WTC11 (cell line): ENCODE measurements around the gene MSX2. TPM values are rescaled to one million over a fixed set of nuclear protein-coding genes. Genes with fewer than 3 reads are reported as not detected.

ENCODE experiments used
- ATAC-seq: fragments of 200-7000 bp; cut with Tn5 transposase; 2 replicates; pipeline ENCODE4 v1.10.0; 2021; ENCODE audit warnings: mild to moderate bottlenecking, moderate library complexity
- CTCF ChIA-PET: fragments of 300-600 bp; sonication (Branson Sonifier 250); formaldehyde crosslinking; loops from one replicate; lab custom pipeline; 2021; ENCODE audit warnings: antibody characterized with exemption; lab: Charles Lee
- POLR2A ChIA-PET: fragments of 350-600 bp; sonication (Branson Sonifier 250); formaldehyde crosslinking; loops from one replicate; lab custom pipeline; 2021; ENCODE audit warnings: antibody characterized with exemption; lab: Charles Lee
- DNase-seq: peaks from one replicate; pipeline ENCODE4 v3.0.0; 2021; ENCODE audit warnings: low spot score
- H3K27ac Mint-ChIP-seq: 2 replicates; pipeline ENCODE4 v1.8.0; 2021; ENCODE audit warnings: mixed read lengths
- H3K27me3 Mint-ChIP-seq: 2 replicates; pipeline ENCODE4 v1.8.0; 2021; ENCODE audit warnings: low read depth, mild to moderate bottlenecking, moderate library complexity, mixed read lengths
- H3K36me3 Mint-ChIP-seq: 2 replicates; pipeline ENCODE4 v1.8.0; 2021; ENCODE audit warnings: mixed read lengths
- H3K4me1 Mint-ChIP-seq: 2 replicates; pipeline ENCODE4 v1.8.0; 2022; ENCODE audit warnings: mixed read lengths
- H3K4me3 Mint-ChIP-seq: 2 replicates; pipeline ENCODE4 v1.8.0; 2021; ENCODE audit warnings: mild to moderate bottlenecking, moderate library complexity, mixed read lengths
- H3K9me3 Mint-ChIP-seq: 2 replicates; pipeline ENCODE4 v1.8.0; 2021; ENCODE audit warnings: mixed read lengths
- CREM ChIP-seq: sonication (generic); formaldehyde crosslinking; IDR thresholded peaks from 2 replicates; pipeline ENCODE4 v1.8.1; 2022; ENCODE audit warnings: mild to moderate bottlenecking, missing genetic modification reagents, moderate library complexity
- GABPB1 ChIP-seq: sonication (generic); formaldehyde crosslinking; IDR thresholded peaks from 2 replicates; pipeline ENCODE4 v1.8.1; 2023; ENCODE audit warnings: mild to moderate bottlenecking, missing genetic modification reagents
- GRHL2 ChIP-seq: fragments of 250-450 bp; sonication (Bioruptor Pico); IDR thresholded peaks from 2 replicates; pipeline ENCODE4 v1.8.0; 2022; ENCODE audit warnings: mild to moderate bottlenecking, moderate library complexity; ENCODE audit not compliant: insufficient replicate concordance, severe bottlenecking
- GTF2I ChIP-seq: fragments of 250-450 bp; sonication (Bioruptor Pico); conservative IDR thresholded peaks from 2 replicates; pipeline ENCODE4 v1.4.0; 2021; ENCODE audit warnings: mild to moderate bottlenecking
- SP1 ChIP-seq: sonication (generic); formaldehyde crosslinking; conservative IDR thresholded peaks from 2 replicates; pipeline ENCODE4 v1.8.1; 2022; ENCODE audit warnings: missing genetic modification reagents
- TEAD1 ChIP-seq: sonication (generic); formaldehyde crosslinking; IDR thresholded peaks from 2 replicates; pipeline ENCODE4 v1.8.0; 2022; ENCODE audit warnings: mild to moderate bottlenecking, missing genetic modification reagents
- total RNA-seq: library from RNA; stranded (reverse); gene quantifications from 3 replicates; pipeline ENCODE4 v1.2.3, GENCODE V29; 2021
- TF ChIP-seq, protein P1 (sequence below): sonication (generic); formaldehyde crosslinking; conservative IDR thresholded peaks from 2 replicates; pipeline ENCODE4 v1.8.1; 2023; ENCODE audit warnings: mild to moderate bottlenecking, low read depth, missing genetic modification reagents, moderate library complexity
- TF ChIP-seq, protein P2 (sequence below): fragments of 250-450 bp; sonication (Bioruptor Pico); IDR thresholded peaks from 2 replicates; pipeline ENCODE4 v1.9.0; 2021; ENCODE audit warnings: moderate library complexity, mild to moderate bottlenecking, inconsistent platforms, borderline replicate concordance
- TF ChIP-seq, protein P3 (sequence below): sonication (generic); formaldehyde crosslinking; IDR thresholded peaks from 2 replicates; pipeline ENCODE4 v1.8.0; 2023; ENCODE audit warnings: missing genetic modification reagents
- TF ChIP-seq, protein P4 (sequence below): sonication (generic); formaldehyde crosslinking; IDR thresholded peaks from 2 replicates; pipeline ENCODE4 v1.8.1; 2023; ENCODE audit warnings: mild to moderate bottlenecking, missing genetic modification reagents, moderate library complexity
- TF ChIP-seq, protein P5 (sequence below): sonication (generic); formaldehyde crosslinking; IDR thresholded peaks from 2 replicates; pipeline ENCODE4 v1.8.1; 2022; ENCODE audit warnings: low read depth, mild to moderate bottlenecking, moderate library complexity, missing genetic modification reagents, borderline replicate concordance
- TF ChIP-seq, protein P6 (sequence below): sonication (generic); formaldehyde crosslinking; IDR thresholded peaks from 2 replicates; pipeline ENCODE4 v1.8.0; 2023; ENCODE audit warnings: missing genetic modification reagents, mild to moderate bottlenecking, borderline replicate concordance
- TF ChIP-seq, protein P7 (sequence below): fragments of 250-450 bp; sonication (Bioruptor Pico); IDR thresholded peaks from 2 replicates; pipeline ENCODE4 v1.9.0; 2021; ENCODE audit warnings: mild to moderate bottlenecking
- TF ChIP-seq, protein P8 (sequence below): sonication (generic); formaldehyde crosslinking; IDR thresholded peaks from 2 replicates; pipeline ENCODE4 v1.8.1; 2023; ENCODE audit warnings: mild to moderate bottlenecking, missing genetic modification reagents

MSX2 gene
- total RNA-seq, 1 experiment from 2014 or later = 0.83 TPM

DNA sequence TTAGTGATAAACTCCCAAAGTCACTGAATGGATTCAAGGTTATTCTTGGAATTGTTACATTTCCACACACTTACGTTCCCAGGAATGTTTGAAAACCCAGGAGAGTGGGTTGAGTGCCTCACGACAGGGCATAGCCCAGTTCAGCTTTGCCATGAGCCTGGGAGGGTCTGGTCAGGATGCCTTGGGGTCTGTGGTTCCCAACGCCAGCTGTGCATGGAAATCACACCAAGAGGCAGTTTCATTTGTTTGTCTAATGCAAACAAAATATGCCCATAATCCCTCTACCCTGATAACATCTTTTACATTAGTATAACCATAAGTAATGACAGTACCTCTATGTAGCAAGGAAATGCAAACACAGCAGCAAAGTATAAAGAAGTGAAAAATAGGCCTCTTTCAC lies 25.3 kb upstream of the MSX2 start:
- peaks cover 18% of the 10 kb centered on the region for H3K27me3 Mint-ChIP-seq
- ChIA-PET POLR2A (no interaction called here), CTCF (interaction anchor here (1.0 to 1.8 kb wide), 2 partner anchors 20 to 280 kb away, joined by 3 to 6 read pairs; no protein-coding TSS in a partner anchor)
- TF ChIP-seq SP1 (CRISPR knock-in tag) = no peak
- TF ChIP-seq, protein P1, sequence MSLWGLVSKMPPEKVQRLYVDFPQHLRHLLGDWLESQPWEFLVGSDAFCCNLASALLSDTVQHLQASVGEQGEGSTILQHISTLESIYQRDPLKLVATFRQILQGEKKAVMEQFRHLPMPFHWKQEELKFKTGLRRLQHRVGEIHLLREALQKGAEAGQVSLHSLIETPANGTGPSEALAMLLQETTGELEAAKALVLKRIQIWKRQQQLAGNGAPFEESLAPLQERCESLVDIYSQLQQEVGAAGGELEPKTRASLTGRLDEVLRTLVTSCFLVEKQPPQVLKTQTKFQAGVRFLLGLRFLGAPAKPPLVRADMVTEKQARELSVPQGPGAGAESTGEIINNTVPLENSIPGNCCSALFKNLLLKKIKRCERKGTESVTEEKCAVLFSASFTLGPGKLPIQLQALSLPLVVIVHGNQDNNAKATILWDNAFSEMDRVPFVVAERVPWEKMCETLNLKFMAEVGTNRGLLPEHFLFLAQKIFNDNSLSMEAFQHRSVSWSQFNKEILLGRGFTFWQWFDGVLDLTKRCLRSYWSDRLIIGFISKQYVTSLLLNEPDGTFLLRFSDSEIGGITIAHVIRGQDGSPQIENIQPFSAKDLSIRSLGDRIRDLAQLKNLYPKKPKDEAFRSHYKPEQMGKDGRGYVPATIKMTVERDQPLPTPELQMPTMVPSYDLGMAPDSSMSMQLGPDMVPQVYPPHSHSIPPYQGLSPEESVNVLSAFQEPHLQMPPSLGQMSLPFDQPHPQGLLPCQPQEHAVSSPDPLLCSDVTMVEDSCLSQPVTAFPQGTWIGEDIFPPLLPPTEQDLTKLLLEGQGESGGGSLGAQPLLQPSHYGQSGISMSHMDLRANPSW (CRISPR knock-in tag) = no peak
- no peak for TF ChIP-seq GABPB1 (CRISPR knock-in tag)
- TF ChIP-seq GRHL2 (CRISPR knock-in tag) = no peak
- TF ChIP-seq, protein P2, sequence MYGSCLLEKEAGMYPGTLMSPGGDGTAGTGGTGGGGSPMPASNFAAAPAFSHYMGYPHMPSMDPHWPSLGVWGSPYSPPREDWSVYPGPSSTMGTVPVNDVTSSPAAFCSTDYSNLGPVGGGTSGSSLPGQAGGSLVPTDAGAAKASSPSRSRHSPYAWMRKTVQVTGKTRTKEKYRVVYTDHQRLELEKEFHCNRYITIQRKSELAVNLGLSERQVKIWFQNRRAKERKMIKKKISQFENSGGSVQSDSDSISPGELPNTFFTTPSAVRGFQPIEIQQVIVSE (CRISPR knock-in tag) = no peak
- TF ChIP-seq TEAD1 = no peak
- H3K4me3 Mint-ChIP-seq = no peak overlapping the region
- no peak for DNase-seq
- peaks cover 9% of the 10 kb centered on the region for H3K4me1 Mint-ChIP-seq
- no peaks in the 10 kb centered on the region for H3K36me3 Mint-ChIP-seq
- ATAC-seq = no peak
- no peaks in the 10 kb centered on the region for H3K9me3 Mint-ChIP-seq
- no peak overlapping the region for H3K27ac Mint-ChIP-seq

DNA sequence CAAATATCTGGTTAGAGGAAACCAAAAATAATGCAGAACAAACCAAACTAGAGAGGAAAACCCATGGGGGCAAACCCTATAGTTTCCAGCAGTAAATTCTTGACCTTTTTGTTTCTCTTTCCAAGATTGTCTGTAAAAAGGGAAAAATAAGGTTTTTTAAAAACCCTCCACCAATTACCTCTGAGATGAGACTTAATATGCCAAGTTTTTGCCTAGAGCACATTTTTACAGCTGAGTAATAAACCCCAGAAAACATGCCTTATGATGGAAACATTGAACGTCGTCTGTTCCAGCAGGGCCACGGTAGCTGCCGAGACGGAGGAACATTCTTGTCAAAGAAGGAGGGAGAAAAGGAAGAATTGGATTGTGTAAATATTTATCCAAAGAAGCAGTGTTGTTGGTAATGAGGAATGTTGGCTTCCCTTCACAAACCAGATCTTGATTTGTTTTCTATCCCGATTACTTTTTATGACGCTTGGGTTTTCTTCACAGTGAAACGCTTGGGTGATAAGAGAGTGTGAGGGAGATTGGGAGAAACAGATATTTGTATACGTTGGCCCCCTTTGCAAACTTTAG lies 17.3 kb upstream of the MSX2 start:
- POLR2A ChIA-PET = no interaction called here
- H3K27ac Mint-ChIP-seq = no peak overlapping the region
- no peak for ATAC-seq
- H3K27me3 Mint-ChIP-seq = no peaks in the 10 kb centered on the region; the same call in 1 of the 2 replicates
- TF ChIP-seq GTF2I (no peak), CREM (CRISPR knock-in tag) (no peak)
- TF ChIP-seq, protein P3, sequence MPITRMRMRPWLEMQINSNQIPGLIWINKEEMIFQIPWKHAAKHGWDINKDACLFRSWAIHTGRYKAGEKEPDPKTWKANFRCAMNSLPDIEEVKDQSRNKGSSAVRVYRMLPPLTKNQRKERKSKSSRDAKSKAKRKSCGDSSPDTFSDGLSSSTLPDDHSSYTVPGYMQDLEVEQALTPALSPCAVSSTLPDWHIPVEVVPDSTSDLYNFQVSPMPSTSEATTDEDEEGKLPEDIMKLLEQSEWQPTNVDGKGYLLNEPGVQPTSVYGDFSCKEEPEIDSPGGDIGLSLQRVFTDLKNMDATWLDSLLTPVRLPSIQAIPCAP (CRISPR knock-in tag) = no peak
- TF ChIP-seq, protein P4, sequence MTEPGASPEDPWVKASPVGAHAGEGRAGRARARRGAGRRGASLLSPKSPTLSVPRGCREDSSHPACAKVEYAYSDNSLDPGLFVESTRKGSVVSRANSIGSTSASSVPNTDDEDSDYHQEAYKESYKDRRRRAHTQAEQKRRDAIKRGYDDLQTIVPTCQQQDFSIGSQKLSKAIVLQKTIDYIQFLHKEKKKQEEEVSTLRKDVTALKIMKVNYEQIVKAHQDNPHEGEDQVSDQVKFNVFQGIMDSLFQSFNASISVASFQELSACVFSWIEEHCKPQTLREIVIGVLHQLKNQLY (CRISPR knock-in tag) = no peak
- TF ChIP-seq, protein P5, sequence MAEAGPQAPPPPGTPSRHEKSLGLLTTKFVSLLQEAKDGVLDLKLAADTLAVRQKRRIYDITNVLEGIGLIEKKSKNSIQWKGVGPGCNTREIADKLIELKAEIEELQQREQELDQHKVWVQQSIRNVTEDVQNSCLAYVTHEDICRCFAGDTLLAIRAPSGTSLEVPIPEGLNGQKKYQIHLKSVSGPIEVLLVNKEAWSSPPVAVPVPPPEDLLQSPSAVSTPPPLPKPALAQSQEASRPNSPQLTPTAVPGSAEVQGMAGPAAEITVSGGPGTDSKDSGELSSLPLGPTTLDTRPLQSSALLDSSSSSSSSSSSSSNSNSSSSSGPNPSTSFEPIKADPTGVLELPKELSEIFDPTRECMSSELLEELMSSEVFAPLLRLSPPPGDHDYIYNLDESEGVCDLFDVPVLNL (CRISPR knock-in tag) = no peak
- TF ChIP-seq, protein P6, sequence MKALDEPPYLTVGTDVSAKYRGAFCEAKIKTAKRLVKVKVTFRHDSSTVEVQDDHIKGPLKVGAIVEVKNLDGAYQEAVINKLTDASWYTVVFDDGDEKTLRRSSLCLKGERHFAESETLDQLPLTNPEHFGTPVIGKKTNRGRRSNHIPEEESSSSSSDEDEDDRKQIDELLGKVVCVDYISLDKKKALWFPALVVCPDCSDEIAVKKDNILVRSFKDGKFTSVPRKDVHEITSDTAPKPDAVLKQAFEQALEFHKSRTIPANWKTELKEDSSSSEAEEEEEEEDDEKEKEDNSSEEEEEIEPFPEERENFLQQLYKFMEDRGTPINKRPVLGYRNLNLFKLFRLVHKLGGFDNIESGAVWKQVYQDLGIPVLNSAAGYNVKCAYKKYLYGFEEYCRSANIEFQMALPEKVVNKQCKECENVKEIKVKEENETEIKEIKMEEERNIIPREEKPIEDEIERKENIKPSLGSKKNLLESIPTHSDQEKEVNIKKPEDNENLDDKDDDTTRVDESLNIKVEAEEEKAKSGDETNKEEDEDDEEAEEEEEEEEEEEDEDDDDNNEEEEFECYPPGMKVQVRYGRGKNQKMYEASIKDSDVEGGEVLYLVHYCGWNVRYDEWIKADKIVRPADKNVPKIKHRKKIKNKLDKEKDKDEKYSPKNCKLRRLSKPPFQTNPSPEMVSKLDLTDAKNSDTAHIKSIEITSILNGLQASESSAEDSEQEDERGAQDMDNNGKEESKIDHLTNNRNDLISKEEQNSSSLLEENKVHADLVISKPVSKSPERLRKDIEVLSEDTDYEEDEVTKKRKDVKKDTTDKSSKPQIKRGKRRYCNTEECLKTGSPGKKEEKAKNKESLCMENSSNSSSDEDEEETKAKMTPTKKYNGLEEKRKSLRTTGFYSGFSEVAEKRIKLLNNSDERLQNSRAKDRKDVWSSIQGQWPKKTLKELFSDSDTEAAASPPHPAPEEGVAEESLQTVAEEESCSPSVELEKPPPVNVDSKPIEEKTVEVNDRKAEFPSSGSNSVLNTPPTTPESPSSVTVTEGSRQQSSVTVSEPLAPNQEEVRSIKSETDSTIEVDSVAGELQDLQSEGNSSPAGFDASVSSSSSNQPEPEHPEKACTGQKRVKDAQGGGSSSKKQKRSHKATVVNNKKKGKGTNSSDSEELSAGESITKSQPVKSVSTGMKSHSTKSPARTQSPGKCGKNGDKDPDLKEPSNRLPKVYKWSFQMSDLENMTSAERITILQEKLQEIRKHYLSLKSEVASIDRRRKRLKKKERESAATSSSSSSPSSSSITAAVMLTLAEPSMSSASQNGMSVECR (CRISPR knock-in tag) = no peak
- TF ChIP-seq, protein P7, sequence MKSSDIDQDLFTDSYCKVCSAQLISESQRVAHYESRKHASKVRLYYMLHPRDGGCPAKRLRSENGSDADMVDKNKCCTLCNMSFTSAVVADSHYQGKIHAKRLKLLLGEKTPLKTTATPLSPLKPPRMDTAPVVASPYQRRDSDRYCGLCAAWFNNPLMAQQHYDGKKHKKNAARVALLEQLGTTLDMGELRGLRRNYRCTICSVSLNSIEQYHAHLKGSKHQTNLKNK (CRISPR knock-in tag) = no peak
- TF ChIP-seq, protein P8, sequence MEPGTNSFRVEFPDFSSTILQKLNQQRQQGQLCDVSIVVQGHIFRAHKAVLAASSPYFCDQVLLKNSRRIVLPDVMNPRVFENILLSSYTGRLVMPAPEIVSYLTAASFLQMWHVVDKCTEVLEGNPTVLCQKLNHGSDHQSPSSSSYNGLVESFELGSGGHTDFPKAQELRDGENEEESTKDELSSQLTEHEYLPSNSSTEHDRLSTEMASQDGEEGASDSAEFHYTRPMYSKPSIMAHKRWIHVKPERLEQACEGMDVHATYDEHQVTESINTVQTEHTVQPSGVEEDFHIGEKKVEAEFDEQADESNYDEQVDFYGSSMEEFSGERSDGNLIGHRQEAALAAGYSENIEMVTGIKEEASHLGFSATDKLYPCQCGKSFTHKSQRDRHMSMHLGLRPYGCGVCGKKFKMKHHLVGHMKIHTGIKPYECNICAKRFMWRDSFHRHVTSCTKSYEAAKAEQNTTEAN (CRISPR knock-in tag) = no peak
- TF ChIP-seq, all 79 proteins: peak for 0
- no peaks in the 10 kb centered on the region for H3K36me3 Mint-ChIP-seq
- CTCF ChIA-PET = no interaction called here
- no peak for DNase-seq
- no peak overlapping the region for H3K4me3 Mint-ChIP-seq
- no peaks in the 10 kb centered on the region for H3K9me3 Mint-ChIP-seq
- no peaks in the 10 kb centered on the region for H3K4me1 Mint-ChIP-seq
